ENCODE data around the gene C6orf15.

The C6orf15 gene

DNA sequence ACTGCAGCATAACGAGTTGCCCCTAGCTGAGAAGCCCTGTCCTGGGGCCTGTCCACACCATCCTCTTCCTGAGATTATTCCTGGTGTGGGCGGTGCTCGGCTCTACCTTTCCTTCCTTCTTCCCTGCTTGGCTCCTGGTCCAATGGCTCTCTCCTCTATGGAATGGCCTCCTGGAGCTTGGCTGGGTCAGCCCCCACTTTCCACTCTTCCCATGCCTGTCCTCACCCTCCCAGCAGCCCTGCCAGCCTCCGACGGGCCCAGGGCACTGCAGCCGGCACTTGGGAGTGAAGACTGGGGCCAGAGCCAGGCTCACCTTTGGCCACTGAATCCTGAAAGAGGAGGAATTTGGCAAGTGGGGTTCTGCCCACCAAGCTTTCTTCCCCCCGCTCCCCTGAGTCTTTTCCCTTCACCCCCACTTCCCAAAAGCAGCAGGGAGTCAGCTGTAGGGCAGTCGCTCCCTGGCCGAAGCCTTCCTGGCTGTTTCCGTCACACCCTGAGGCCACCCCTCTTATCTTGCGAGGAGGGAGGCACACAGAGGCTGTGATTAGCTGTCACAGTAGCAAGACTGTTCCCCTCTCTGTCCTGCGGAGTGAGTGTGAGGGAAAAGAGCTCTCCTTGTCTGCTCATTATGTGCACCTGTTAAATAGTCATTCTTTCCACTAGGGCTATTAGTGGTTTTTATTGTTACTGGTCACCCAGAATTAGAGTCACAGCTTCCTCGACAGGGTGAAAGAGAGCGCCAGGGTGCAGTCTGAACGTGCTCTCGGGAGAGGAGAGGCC lies 14.2 kb upstream of the C6orf15 start:
- Histone ChIP-seq H2BK12ac (ENCODE audit: low read length) (no peak overlapping the region), H2AK5ac (ENCODE audit: low read length) (no peak overlapping the region), H3K18ac (ENCODE audit: low read length) (no peak overlapping the region), H3K23ac (ENCODE audit: low read length) (no peak overlapping the region), H4K8ac (ENCODE audit: low read depth, low read length) (no peak overlapping the region), H3K36me3 (ENCODE audit: control insufficient read depth in 1 of 2, insufficient read depth in 2 of 2, low read length in 2 of 2) (no peaks in the 10 kb centered on the region), H3K4ac (ENCODE audit: low read depth, low read length) (no peak overlapping the region), H3K79me2 (ENCODE audit: control insufficient read depth, insufficient read depth, low read length, poor library complexity) (no peaks in the 10 kb centered on the region), H3K4me1 (ENCODE audit: control insufficient read depth in 1 of 2, insufficient read depth in 2 of 2, low read length in 2 of 2) (peaks cover 0 to 2% of the 10 kb centered on the region in 2 experiments), H2BK120ac (ENCODE audit: insufficient read depth, low read length, poor library complexity) (no peak overlapping the region), H3K27me3 (ENCODE audit: insufficient read depth, low read length) (no peaks in the 10 kb centered on the region), H4K91ac (ENCODE audit: low read depth, low read length) (no peak overlapping the region), H2BK5ac (ENCODE audit: low read depth, low read length, poor library complexity) (no peak overlapping the region), H2AFZ (ENCODE audit: insufficient read depth, low read length, poor library complexity) (no peak overlapping the region), H3K9ac (ENCODE audit: low read length) (no peak overlapping the region), H3K79me1 (ENCODE audit: low read length) (no peaks in the 10 kb centered on the region), H3K9me3 (ENCODE audit: insufficient read depth, low read depth, low read length) (no peaks in the 10 kb centered on the region), H3K4me3 (ENCODE audit: low read depth, low read length) (no peak overlapping the region), H3K14ac (ENCODE audit: low read length) (no peak overlapping the region), H4K12ac (ENCODE audit: low read depth, low read length) (no peak overlapping the region), H3K27ac (ENCODE audit: low read depth, low read length) (no peak overlapping the region), H3K4me2 (ENCODE audit: low read length) (no peak overlapping the region)
- no CpG with 5 or more reads among the region's 16 CpGs for WGBS (ENCODE audit: extremely low coverage, insufficient coverage, insufficient read length)
- no peak for DNase-seq

DNA sequence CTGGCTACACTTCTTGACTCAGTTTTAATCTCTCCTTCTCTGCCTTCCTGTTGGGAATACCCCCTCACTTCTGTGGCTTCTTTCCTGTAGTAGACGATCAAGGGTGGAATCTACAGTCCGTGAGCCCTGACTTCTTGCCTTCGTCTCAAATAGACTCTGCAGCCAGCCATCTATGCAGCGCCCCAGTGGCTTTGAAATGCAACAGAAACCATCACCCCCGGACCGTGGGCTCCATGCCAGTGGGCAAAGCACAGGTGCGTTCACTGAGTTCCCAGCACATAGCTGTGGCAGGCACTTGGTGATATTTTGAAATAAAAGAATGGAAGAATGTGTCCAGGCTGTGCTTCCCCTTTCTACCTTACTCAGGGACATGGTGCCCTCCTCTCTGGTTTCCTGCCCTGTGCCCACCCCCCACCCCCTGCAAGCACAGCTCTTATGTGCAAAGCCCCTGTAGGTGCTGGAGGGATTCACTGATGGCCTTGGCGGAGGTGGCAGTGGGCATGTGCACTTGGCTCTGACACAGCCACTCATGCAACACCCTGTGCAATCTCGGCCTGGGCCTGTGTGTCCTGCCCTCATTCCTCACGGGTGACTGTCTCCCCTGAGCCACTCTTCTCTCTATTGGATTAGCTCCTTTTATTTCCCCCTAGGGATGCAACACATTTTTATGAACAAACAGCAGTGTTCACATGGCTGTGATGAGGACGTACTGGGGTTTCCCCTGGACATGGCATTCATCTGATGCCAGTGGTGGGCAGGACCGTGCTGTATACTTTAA lies 13.4 kb upstream of the C6orf15 start:
- Histone ChIP-seq H3K9ac (ENCODE audit: low read length) (no peak overlapping the region), H2AFZ (ENCODE audit: insufficient read depth, low read length, poor library complexity) (no peak overlapping the region), H3K4me1 (ENCODE audit: control insufficient read depth in 1 of 2, insufficient read depth in 2 of 2, low read length in 2 of 2) (peaks cover 0 to 2% of the 10 kb centered on the region in 2 experiments), H4K12ac (ENCODE audit: low read depth, low read length) (no peak overlapping the region), H2BK12ac (ENCODE audit: low read length) (no peak overlapping the region), H2BK120ac (ENCODE audit: insufficient read depth, low read length, poor library complexity) (no peak overlapping the region), H3K9me3 (ENCODE audit: insufficient read depth, low read depth, low read length) (no peaks in the 10 kb centered on the region), H4K91ac (ENCODE audit: low read depth, low read length) (no peak overlapping the region), H4K8ac (ENCODE audit: low read depth, low read length) (no peak overlapping the region), H3K27ac (ENCODE audit: low read depth, low read length) (no peak overlapping the region), H3K14ac (ENCODE audit: low read length) (no peak overlapping the region), H2AK5ac (ENCODE audit: low read length) (no peak overlapping the region), H3K23ac (ENCODE audit: low read length) (no peak overlapping the region), H3K4ac (ENCODE audit: low read depth, low read length) (no peak overlapping the region), H3K18ac (ENCODE audit: low read length) (no peak overlapping the region), H3K36me3 (ENCODE audit: control insufficient read depth in 1 of 2, insufficient read depth in 2 of 2, low read length in 2 of 2) (no peaks in the 10 kb centered on the region), H3K4me2 (ENCODE audit: low read length) (no peak overlapping the region), H2BK5ac (ENCODE audit: low read depth, low read length, poor library complexity) (no peak overlapping the region), H3K4me3 (ENCODE audit: low read depth, low read length) (no peak overlapping the region), H3K27me3 (ENCODE audit: insufficient read depth, low read length) (no peaks in the 10 kb centered on the region), H3K79me1 (ENCODE audit: low read length) (no peaks in the 10 kb centered on the region), H3K79me2 (ENCODE audit: control insufficient read depth, insufficient read depth, low read length, poor library complexity) (no peaks in the 10 kb centered on the region)
- WGBS (ENCODE audit: extremely low coverage, insufficient coverage, insufficient read length): no CpG with 5 or more reads among the region's 12 CpGs
- DNase-seq: peak; percentile 16 to 24

DNA sequence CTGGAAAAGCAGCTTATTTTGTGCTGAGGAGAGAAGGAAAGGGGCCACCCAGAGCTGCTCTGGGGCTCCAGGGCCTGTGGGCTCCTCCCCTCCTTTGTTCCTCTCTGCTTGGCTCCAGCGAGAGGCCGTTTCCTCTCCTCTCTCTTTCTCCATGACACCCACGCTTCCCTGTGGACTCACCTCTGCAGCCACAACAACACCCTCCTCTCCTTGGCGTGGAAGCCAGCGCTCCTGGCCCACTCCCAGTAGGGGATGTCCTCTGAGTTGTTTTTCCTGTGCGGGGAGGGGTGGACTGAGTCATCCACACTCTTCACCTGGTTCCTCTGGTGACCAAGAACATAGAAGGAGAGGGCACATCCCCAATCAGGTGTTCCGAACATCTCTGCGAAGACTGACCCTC lies 12.8 kb upstream of the C6orf15 start:
- Histone ChIP-seq H3K23ac (ENCODE audit: low read length) (no peak overlapping the region), H3K4me2 (ENCODE audit: low read length) (no peak overlapping the region), H3K36me3 (ENCODE audit: control insufficient read depth in 1 of 2, insufficient read depth in 2 of 2, low read length in 2 of 2) (no peaks in the 10 kb centered on the region), H4K12ac (ENCODE audit: low read depth, low read length) (no peak overlapping the region), H3K9me3 (ENCODE audit: insufficient read depth, low read depth, low read length) (no peaks in the 10 kb centered on the region), H3K9ac (ENCODE audit: low read length) (no peak overlapping the region), H3K79me2 (ENCODE audit: control insufficient read depth, insufficient read depth, low read length, poor library complexity) (no peaks in the 10 kb centered on the region), H4K91ac (ENCODE audit: low read depth, low read length) (no peak overlapping the region), H4K8ac (ENCODE audit: low read depth, low read length) (no peak overlapping the region), H3K4me1 (ENCODE audit: control insufficient read depth in 1 of 2, insufficient read depth in 2 of 2, low read length in 2 of 2) (peaks cover 0 to 2% of the 10 kb centered on the region in 2 experiments), H2AFZ (ENCODE audit: insufficient read depth, low read length, poor library complexity) (no peak overlapping the region), H3K14ac (ENCODE audit: low read length) (no peak overlapping the region), H2BK5ac (ENCODE audit: low read depth, low read length, poor library complexity) (no peak overlapping the region), H3K27ac (ENCODE audit: low read depth, low read length) (no peak overlapping the region), H3K27me3 (ENCODE audit: insufficient read depth, low read length) (no peaks in the 10 kb centered on the region), H3K79me1 (ENCODE audit: low read length) (no peaks in the 10 kb centered on the region), H2AK5ac (ENCODE audit: low read length) (no peak overlapping the region), H3K18ac (ENCODE audit: low read length) (no peak overlapping the region), H3K4me3 (ENCODE audit: low read depth, low read length) (no peak overlapping the region), H3K4ac (ENCODE audit: low read depth, low read length) (no peak overlapping the region), H2BK12ac (ENCODE audit: low read length) (no peak overlapping the region), H2BK120ac (ENCODE audit: insufficient read depth, low read length, poor library complexity) (no peak overlapping the region)
- DNase-seq: no peak
- no CpG with 5 or more reads among the region's 8 CpGs for WGBS (ENCODE audit: extremely low coverage, insufficient coverage, insufficient read length)

DNA sequence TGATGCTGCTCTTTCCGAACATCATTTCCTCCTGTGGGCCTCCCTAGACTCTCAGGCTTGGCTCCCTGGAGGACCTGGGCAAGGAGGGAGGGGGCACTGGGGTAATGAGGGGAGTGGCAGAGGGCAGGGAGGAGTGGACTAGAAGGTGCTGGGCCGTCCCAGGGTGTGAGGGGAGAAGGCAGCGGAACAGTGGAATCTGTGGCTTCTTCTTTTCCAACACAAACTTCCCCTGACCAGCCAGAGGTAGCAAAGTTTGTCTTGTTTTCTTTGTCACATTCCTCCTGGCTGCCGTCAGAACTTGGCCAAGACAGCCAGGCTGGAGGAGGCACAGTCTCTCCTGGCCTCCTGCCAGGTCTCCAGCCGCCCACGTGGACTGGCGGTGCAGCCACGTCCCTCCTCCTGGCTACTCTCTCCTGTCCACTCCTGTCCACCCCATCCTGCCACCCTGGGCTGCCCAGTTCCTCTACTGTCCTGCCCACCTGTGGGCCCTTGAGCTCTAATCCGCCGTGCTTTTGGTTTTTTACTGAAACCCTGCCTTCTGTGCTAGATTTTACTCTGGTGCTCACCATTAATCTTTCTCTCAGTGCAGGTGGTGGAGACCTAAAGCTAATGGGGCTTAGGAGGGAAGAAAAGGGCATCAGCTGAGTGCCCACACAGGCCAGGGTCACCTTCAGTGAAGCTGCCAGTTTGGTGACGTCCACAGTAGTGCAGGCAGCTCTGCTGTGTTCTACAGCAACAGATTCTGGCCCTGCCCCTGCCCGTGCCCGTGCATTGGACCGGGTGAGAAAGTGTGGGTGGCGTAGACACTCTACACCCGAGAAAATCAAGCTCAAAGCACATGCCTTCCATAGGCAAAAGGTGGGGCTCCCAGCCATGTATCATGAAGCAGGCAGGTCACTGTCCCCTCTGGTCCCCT lies 10.7 kb upstream of the C6orf15 start:
- no peaks in the 10 kb centered on the region for H3K36me3 ChIP-seq (ENCODE audit: control insufficient read depth in 1 of 2, insufficient read depth in 2 of 2, low read length in 2 of 2)
- no peak overlapping the region for H3K4ac ChIP-seq (ENCODE audit: low read depth, low read length)
- WGBS (ENCODE audit: extremely low coverage, insufficient coverage, insufficient read length): no CpG with 5 or more reads among the region's 16 CpGs

More for the DNA sequence above, 10.7 kb upstream of the C6orf15 start:
- no peak overlapping the region for H2BK5ac ChIP-seq (ENCODE audit: low read depth, low read length, poor library complexity)
- no peak overlapping the region for H3K4me3 ChIP-seq (ENCODE audit: low read depth, low read length)
- H3K79me1 ChIP-seq (ENCODE audit: low read length): no peaks in the 10 kb centered on the region
- no peak overlapping the region for H4K8ac ChIP-seq (ENCODE audit: low read depth, low read length)
- peaks cover 0 to 2% of the 10 kb centered on the region in 2 experiments for H3K4me1 ChIP-seq (ENCODE audit: control insufficient read depth in 1 of 2, insufficient read depth in 2 of 2, low read length in 2 of 2)
- DNase-seq: peak in 1 of 2 donors; percentile 63
- H4K12ac ChIP-seq (ENCODE audit: low read depth, low read length): no peak overlapping the region
- no peak overlapping the region for H3K4me2 ChIP-seq (ENCODE audit: low read length)
- no peak overlapping the region for H3K9ac ChIP-seq (ENCODE audit: low read length)
- H3K27me3 ChIP-seq (ENCODE audit: insufficient read depth, low read length): no peaks in the 10 kb centered on the region
- no peaks in the 10 kb centered on the region for H3K9me3 ChIP-seq (ENCODE audit: insufficient read depth, low read depth, low read length)
- H3K18ac ChIP-seq (ENCODE audit: low read length): no peak overlapping the region
- no peak overlapping the region for H2BK12ac ChIP-seq (ENCODE audit: low read length)
- no peak overlapping the region for H2AK5ac ChIP-seq (ENCODE audit: low read length)
- H3K23ac ChIP-seq (ENCODE audit: low read length): no peak overlapping the region
- no peak overlapping the region for H3K14ac ChIP-seq (ENCODE audit: low read length)
- H3K27ac ChIP-seq (ENCODE audit: low read depth, low read length): no peak overlapping the region
- H2BK120ac ChIP-seq (ENCODE audit: insufficient read depth, low read length, poor library complexity): no peak overlapping the region
- no peak overlapping the region for H4K91ac ChIP-seq (ENCODE audit: low read depth, low read length)
- H3K79me2 ChIP-seq (ENCODE audit: control insufficient read depth, insufficient read depth, low read length, poor library complexity): no peaks in the 10 kb centered on the region
- no peak overlapping the region for H2AFZ ChIP-seq (ENCODE audit: insufficient read depth, low read length, poor library complexity)
